HEK293 (cell line): ENCODE measurements around the gene NPAT.

Experiments
- CTCF ChIP-seq: fragments of 450-650 bp; formaldehyde crosslinking; IDR thresholded peaks from 2 replicates; pipeline ENCODE4 v1.5.1; 2016; ENCODE audit warnings: missing biosample characterization, missing genetic modification characterization
- ELK4 ChIP-seq: IDR thresholded peaks from 2 replicates; pipeline ENCODE4 v1.6.1; 2011; ENCODE audit warnings: mild to moderate bottlenecking, low read depth, low read length, borderline replicate concordance
- ZEB2 ChIP-seq: fragments of 450-650 bp; formaldehyde crosslinking; IDR thresholded peaks from 2 replicates; pipeline ENCODE4 v1.5.1; 2016; ENCODE audit warnings: missing biosample characterization, missing genetic modification characterization
- ZNF112 ChIP-seq: fragments of 450-650 bp; formaldehyde crosslinking; IDR thresholded peaks from 2 replicates; pipeline ENCODE4 v1.5.0; 2017; ENCODE audit warnings: missing biosample characterization, missing genetic modification characterization
- ZNF146 ChIP-seq: fragments of 450-650 bp; formaldehyde crosslinking; IDR thresholded peaks from 2 replicates; pipeline ENCODE4 v1.5.1; 2016; ENCODE audit warnings: missing biosample characterization, missing genetic modification characterization
- ZNF184 ChIP-seq: fragments of 450-650 bp; IDR thresholded peaks from 2 replicates; pipeline ENCODE4 v1.5.1; 2018; ENCODE audit warnings: missing biosample characterization, mild to moderate bottlenecking, missing genetic modification characterization
- ZNF362 ChIP-seq: fragments of 450-650 bp; formaldehyde crosslinking; IDR thresholded peaks from 2 replicates; pipeline ENCODE4 v1.5.1; 2016; ENCODE audit warnings: missing biosample characterization, missing genetic modification characterization
- ZNF416 ChIP-seq: fragments of 450-650 bp; formaldehyde crosslinking; IDR thresholded peaks from 2 replicates; pipeline ENCODE4 v1.5.1; 2016; ENCODE audit warnings: missing biosample characterization, missing genetic modification characterization
- ZNF664 ChIP-seq: fragments of 450-650 bp; formaldehyde crosslinking; IDR thresholded peaks from 2 replicates; pipeline ENCODE4 v1.5.1; 2016; ENCODE audit warnings: missing biosample characterization, missing genetic modification characterization

DNA sequence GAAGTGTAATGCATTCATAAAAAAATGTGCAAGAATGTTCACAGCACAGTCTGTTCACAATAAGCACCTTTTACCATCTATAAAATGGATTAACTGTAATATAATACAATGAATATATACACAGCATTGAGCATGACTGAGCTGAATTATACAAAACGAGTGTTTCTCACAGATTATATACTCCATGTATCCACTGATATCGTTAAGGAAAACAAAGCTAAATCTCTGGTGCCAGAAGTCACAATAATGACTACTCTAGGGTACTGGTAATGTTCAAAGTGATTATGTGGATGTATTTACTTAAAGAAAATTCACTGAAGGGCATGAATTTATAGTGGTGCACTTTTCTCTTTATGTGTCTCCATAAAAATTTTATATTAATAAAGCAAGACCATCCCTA, 67.8 kb downstream of the NPAT start:
- TF ChIP-seq CTCF (tag by site-specific recombination) (no peak), ZNF146 (tag by site-specific recombination) (no peak), ZNF416 (no peak), ZEB2 (no peak), ELK4 (no peak), ZNF184 (tag by site-specific recombination) (no peak), ZNF362 (tag by site-specific recombination) (no peak), ZNF112 (tag by site-specific recombination) (no peak), ZNF664 (no peak)
